Peyer's patch (tissue), 4 donors: ENCODE data around the gene RBM20. TPM values are rescaled to one million over a fixed set of nuclear protein-coding genes. Genes with fewer than 3 reads are reported as not detected.

Experiments used
- DNase-seq, 3 donors: peaks; one replicate each; pipeline ENCODE4 v3.0.0-alpha.2; 2017 to 2019
- H3K27ac ChIP-seq, 4 donors: fragments of 200-600 bp; sonication (generic); one replicate each; pipeline ENCODE4 v1.5.1; 2016 to 2019
- H3K27me3 ChIP-seq, 2 donors: fragments of 200-600 bp; sonication (generic); one replicate each; pipeline ENCODE4 v1.5.1; 2019
- H3K36me3 ChIP-seq, 3 donors: fragments of 200-600 bp; sonication (generic); one replicate each; pipeline ENCODE4 v1.5.1; 2016 to 2019
- H3K4me1 ChIP-seq, 4 donors: fragments of 200-600 bp; sonication (generic); one replicate each; pipeline ENCODE4 v1.5.1; 2016 to 2019
- H3K4me3 ChIP-seq, 4 donors: fragments of 200-600 bp; sonication (generic); 1 replicate in 3 of 4; 2 replicates in 1 of 4; pipeline ENCODE4 v1.5.1; 2016 to 2019; ENCODE audit warnings: mild to moderate bottlenecking in 1 of 4
- H3K9me3 ChIP-seq, 4 donors: fragments of 200-600 bp; sonication (generic); one replicate each; pipeline ENCODE4 v1.5.1; 2016 to 2019; ENCODE audit warnings: mild to moderate bottlenecking in 1 of 4
- POLR2A ChIP-seq, 2 donors: fragments of 450-650 bp; IDR thresholded peaks; one replicate each; pipeline ENCODE4 v1.5.1; 2017; ENCODE audit warnings: antibody characterized with exemption in 2 of 2, mild to moderate bottlenecking in 2 of 2, moderate library complexity in 2 of 2
- total RNA-seq, 4 donors: library from RNA; depleted of rRNA; stranded (reverse); fragments of >200 nt; gene quantifications; one replicate each; pipeline ENCODE4 v1.1.0, GENCODE V29; 2016
- TF ChIP-seq, protein P1 (sequence below), 6 experiments: fragments of 450-650 bp in 4 of 6; fragments of 200-600 bp in 2 of 6; sonication (generic) in 1 of 6; IDR thresholded peaks; one replicate each; pipeline ENCODE4 v1.5.1; 2017 to 2019; ENCODE audit warnings: antibody characterized with exemption in 6 of 6, mild to moderate bottlenecking in 3 of 6, moderate library complexity in 1 of 6

RBM20 gene
- total RNA-seq, 4 donors from 2014 or later, result 0.80 to 4.1 (median 1.2) TPM

DNA sequence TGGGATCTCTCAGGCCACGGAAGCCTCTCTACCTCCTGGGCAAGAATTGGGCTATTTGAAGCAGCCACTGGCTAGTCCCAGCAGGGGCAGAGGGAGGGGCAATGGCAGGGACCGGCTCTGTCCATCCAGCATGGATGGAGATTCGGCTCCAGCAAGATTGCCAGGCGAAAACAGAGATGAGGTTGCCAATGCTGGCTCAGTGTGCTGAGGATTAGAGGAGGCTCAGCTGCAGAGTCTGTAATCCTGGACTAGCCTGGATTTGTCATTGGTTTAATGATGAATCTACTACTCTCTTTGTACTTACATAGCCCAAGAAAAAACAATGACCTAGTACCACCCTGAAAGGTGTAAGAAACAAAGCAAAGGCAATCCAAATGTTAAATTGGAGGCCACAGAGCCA is 115.4 kb downstream of the RBM20 start:
- peak overlapping the region in 1 of 4 donors; percentile 6 for H3K27ac ChIP-seq
- TF ChIP-seq POLR2A (IDR thresholded peaks at IDR 0.05), result no peak
- TF ChIP-seq, protein P1, sequence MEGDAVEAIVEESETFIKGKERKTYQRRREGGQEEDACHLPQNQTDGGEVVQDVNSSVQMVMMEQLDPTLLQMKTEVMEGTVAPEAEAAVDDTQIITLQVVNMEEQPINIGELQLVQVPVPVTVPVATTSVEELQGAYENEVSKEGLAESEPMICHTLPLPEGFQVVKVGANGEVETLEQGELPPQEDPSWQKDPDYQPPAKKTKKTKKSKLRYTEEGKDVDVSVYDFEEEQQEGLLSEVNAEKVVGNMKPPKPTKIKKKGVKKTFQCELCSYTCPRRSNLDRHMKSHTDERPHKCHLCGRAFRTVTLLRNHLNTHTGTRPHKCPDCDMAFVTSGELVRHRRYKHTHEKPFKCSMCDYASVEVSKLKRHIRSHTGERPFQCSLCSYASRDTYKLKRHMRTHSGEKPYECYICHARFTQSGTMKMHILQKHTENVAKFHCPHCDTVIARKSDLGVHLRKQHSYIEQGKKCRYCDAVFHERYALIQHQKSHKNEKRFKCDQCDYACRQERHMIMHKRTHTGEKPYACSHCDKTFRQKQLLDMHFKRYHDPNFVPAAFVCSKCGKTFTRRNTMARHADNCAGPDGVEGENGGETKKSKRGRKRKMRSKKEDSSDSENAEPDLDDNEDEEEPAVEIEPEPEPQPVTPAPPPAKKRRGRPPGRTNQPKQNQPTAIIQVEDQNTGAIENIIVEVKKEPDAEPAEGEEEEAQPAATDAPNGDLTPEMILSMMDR (IDR thresholded peaks at IDR 0.05), result no peak

DNA sequence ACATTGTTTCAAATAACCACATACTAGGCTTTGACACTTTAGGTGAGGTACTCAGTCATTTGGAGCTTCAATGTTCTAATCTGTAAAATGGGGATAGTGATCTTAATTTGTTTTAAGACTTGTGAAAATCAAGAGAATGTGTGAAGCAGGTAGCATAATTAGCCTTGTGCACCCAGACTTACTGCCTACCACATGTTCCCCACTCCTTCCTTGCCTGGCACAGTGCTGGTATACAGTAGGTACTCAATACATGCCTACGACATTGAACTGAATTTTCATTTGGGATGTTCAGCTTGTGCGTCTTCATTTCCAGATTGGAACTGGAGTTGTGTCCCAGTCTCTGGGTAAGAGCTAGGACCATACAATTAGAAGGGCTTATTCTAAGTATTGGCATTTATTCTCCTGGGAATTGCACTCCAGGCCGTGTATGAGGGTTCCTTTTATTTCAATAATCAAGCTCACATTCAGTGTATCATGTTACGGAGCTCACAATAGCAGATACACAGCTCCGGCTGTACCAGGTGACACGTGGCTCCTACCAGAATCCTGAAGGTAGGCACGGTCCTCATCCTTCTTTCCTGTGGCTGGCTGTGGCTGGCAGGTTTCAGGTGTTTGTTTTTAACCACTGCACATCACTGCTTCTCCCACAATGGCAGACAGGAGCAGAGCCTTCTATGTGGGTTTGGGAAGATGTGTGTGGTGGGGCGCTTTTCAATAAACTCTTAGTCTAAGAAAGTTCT is 118.1 kb downstream of the RBM20 start:
- H3K4me1 ChIP-seq, result peaks cover 0 to 9% (median 2%) of the 10 kb centered on the region in 4 donors
- DNase-seq, result no peak
- no peaks in the 10 kb centered on the region for H3K9me3 ChIP-seq
- no peak overlapping the region for H3K4me3 ChIP-seq
- H3K27ac ChIP-seq, result no peak overlapping the region
- no peaks in the 10 kb centered on the region for H3K27me3 ChIP-seq
- no peak for TF ChIP-seq POLR2A (IDR thresholded peaks at IDR 0.05)
- TF ChIP-seq, protein P1 (IDR thresholded peaks at IDR 0.05), result no peak
- H3K36me3 ChIP-seq, result no peaks in the 10 kb centered on the region

More for the DNA sequence above, 115.4 kb downstream of the RBM20 start:
- Histone ChIP-seq H3K9me3 (no peaks in the 10 kb centered on the region), H3K4me3 (no peak overlapping the region), H3K36me3 (no peaks in the 10 kb centered on the region), H3K4me1 (peaks cover 0 to 16% (median 3%) of the 10 kb centered on the region in 4 donors), H3K27me3 (no peaks in the 10 kb centered on the region)
- no peak for DNase-seq

DNA sequence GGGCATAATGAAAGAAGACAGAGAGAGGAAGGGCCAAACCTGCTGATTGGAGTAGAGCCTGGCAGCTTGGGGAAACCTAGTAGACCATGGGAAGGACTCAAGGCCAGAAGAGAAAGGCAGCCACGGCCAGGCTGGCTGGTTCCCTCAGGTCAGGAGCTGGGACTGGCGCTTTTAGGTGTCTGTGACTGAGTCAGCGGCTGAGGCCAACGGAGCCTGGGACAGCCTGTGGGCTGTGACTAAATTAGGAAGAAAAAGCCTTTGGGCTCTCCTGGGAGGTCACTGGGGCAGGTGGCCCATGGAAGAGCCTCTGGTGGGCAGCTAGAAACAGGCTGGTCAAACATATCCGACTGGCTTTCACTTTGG is 118.7 kb downstream of the RBM20 start:
- Histone ChIP-seq H3K36me3 (no peaks in the 10 kb centered on the region), H3K27ac (no peak overlapping the region), H3K4me3 (no peak overlapping the region), H3K27me3 (no peaks in the 10 kb centered on the region), H3K4me1 (peaks cover 0 to 9% (median 0%) of the 10 kb centered on the region in 4 donors), H3K9me3 (no peaks in the 10 kb centered on the region)
- DNase-seq, result no peak
- no peak for TF ChIP-seq POLR2A (IDR thresholded peaks at IDR 0.05)
- TF ChIP-seq, protein P1 (IDR thresholded peaks at IDR 0.05), result no peak

DNA sequence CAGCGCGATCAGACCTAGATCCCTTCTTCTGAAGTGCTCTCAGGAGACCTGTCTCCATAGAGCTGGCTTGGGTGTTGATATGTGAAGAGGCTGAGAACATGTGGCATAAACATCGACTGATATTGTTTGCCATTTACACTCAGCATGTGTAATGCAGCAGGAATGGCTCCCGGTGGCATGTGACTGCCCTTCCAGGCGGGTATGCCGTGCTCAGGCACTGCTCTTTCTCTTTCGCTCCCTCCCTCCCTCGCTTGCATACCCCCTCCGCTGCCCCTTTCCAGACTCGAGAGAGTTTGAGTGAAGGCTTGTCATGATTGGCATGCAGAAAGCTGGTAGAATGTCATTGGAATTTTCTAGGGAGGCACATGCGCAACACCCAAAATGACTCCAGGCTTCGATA is 120.2 kb downstream of the RBM20 start:
- no peaks in the 10 kb centered on the region for H3K36me3 ChIP-seq
- no peak overlapping the region for H3K27ac ChIP-seq
- no peak for DNase-seq
- no peaks in the 10 kb centered on the region for H3K27me3 ChIP-seq
- no peaks in the 10 kb centered on the region for H3K4me1 ChIP-seq
- H3K9me3 ChIP-seq, result no peaks in the 10 kb centered on the region
- TF ChIP-seq POLR2A (IDR thresholded peaks at IDR 0.05), result no peak
- TF ChIP-seq, protein P1 (IDR thresholded peaks at IDR 0.05), result no peak
- H3K4me3 ChIP-seq, result no peak overlapping the region

DNA sequence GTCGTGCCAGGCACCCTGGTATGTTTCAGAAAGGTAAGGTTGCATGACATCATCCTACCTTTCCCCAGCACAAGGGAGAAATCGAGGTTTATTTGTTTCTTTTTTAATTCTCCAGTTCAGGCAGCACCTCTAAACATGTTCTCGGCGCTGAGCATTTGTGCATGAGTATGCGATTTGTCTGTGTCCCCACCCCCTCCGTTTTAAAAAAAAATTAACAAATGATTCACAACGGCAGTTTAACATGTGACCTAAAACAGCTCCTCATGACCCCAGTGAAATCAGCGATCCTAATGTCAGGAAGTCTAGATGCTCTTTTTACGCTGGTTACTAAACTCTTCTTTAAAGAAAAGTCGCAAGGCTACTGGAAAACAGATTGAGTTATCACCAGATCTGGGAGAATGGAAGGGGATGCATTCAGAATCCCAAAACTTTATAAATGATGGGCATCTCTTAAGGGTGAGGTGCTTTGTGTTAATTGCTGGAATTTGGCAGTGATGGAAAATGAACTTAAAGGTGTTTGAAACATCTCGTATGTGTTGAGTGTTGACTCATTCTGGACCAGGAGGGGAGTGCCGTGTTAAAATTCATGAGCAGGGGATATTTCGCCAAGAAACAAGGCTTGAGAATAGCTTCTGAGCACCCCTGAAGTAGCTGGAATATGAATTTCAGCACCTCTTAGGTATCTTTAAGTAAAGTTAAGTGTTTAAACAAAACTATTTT is 120.8 kb downstream of the RBM20 start:
- Histone ChIP-seq H3K27ac (no peak overlapping the region), H3K36me3 (no peaks in the 10 kb centered on the region), H3K4me1 (no peaks in the 10 kb centered on the region), H3K9me3 (no peaks in the 10 kb centered on the region), H3K27me3 (no peaks in the 10 kb centered on the region), H3K4me3 (no peak overlapping the region)
- DNase-seq, result no peak
- no peak for TF ChIP-seq POLR2A (IDR thresholded peaks at IDR 0.05)
- TF ChIP-seq, protein P1 (IDR thresholded peaks at IDR 0.05), result no peak
